NCI-H1417 (cell line): Measurements from ENCODE around the gene IL12RB1.
"Not testable (repeated sequence)": the region's sequence is repeated elsewhere in the genome, so short reads cannot be mapped to it uniquely, and the experiment has no call there.

Source experiments
- DNase-seq, 3 experiments: peaks; one replicate each; lab custom pipeline; 2025; lab: John Stamatoyannopoulos, UW

Gene IL12RB1

DNA sequence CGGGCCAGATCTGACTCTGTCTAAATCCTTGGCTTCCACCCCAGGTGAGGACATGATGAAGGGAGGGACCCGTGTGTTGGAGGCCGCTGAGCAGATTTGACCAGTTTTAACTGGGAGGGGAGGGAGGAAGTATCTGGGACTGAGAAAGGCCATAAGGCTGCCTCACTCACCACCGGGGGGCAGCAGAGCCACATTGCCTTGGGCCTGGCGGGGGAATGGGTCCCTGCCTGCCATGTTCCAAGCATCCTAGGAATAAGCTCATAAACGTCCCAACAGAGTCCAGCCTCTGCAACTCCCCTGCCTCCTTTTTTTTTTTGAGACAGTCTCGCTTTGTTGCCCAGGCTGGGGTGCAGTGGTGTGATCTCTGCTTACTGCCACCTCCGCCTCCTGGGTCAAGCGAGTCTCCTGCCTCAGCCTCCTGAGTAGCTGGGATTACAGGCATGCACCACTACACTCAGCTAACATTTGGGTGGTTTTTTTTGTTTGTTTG, 26.3 kb upstream of the IL12RB1 start:
- DNase-seq: peak; percentile 63 to 83 (median 64)

DNA sequence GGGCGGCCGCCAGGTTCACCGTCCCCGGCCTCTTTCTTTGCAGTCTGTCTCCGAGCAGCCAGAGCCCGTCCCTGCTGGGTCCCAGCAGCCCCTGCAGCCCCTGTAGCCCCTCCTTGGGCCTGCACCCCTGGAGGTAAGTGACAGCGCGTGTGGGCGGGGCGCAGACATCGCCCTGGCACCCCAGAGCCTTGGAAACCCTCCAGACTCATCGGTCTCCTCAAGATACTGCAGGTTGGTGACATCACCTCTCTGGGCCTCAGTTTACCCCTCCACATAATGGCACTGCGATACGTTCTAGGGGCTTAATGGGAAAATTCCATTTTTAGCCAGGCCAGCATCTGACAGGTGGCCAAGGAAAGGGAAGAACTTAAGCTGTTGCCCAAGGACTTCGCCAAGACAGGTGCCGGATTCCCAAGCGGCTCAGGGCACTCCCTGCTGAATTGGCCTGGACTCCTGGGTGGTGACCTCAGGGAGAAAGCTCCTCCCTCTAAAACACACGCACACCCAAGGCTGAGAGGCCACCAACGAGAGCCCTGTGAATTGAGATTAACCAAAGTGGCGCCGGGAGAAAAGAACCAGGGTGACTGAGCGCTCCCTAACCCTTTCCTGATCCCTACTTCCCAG, 24.0 kb upstream of the IL12RB1 start:
- no peak for DNase-seq

DNA sequence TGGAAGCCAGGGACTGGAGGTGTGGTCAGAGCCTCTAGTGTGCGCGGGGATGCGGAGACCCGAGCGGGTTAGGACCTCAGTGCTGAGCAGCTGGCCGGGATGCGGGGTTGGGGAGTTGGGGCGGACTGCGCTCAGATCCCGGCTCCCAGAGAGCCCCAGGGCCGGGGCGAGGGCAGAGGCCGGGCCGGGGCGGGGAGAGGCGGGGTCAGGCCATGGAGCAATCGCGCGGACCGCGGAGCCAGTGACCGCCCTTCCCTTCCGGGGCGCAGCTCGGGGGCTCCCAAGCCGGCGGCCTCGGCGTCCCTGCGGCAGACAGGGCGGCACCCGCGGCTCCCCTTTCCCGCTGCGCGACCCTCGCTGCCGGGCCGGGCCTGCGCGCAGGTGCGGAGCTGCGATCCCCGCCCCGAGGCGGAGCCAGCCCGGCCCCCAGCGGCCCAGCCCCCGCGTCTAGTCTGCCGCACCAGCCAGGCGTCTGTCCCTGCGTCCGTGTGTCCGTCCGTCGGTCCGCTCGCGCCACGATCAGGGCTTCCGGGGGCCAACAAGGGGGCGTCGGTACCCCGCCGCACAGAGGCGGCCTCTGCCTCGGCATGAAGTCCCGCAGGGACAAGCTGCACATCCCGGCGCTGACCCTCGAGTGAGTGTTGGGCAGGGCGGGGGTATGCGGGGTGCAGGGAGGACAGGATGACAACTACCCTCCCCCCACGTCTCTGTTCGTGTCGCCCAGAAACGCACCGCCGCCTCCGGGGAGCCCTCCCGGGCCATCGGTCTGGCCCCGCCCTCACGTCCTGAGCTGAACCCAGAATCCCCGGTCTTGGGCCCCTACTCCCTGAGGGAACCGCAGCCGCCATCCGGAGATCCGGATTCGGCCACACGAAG, 23.2 kb upstream of the IL12RB1 start:
- DNase-seq: peak in 2 of 3 experiments; percentile 44 to 48

- DNase-seq: no peak
Observed at GRCh38 chr19:18109341-18109732, 22.6 kb upstream of the IL12RB1 start.

DNA sequence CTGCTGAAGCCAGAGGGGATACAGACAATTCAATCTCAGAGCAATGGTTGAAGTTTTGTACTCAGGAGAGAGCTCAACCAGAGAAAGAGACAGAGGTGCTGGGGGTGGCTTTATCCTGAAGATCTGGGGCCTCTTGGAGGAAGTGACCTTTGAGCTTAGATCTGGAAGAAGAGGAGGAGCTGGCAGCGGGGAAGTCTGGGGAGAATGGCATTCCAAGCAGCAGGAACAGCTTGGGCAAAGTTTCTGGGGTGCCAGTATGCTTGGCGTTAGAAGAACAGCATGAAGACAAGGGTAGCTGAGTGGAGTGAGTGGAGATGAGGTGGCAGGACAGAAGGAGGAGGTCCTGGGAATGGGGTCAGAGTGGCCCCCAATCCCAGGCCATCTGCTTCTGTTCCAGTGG, 22.2 kb upstream of the IL12RB1 start:
- no peak for DNase-seq

GRCh38 chr19:18107235-18107634, 20.5 kb upstream of the IL12RB1 start:
- DNase-seq: no peak

DNA sequence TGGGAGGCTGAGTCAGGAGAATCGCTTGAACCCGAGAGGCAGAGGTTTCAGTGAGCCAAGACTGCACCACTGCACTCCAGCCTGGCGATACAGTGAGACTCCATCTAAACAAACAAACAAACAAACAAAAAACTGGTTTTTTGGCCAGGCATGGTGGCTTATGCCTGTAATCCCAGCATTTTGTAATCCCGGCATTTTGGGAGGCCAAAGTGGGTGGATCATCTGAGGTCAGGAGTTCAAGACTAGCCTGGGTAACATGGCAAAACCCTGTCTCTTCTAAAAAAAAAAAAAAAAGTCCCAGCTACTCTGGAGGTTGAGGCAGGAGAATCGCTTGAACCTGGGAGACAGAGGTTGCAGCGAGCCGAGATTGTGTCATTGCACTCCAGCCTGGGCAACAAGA, 18.5 kb upstream of the IL12RB1 start:
- DNase-seq: not testable (repeated sequence)

DNA sequence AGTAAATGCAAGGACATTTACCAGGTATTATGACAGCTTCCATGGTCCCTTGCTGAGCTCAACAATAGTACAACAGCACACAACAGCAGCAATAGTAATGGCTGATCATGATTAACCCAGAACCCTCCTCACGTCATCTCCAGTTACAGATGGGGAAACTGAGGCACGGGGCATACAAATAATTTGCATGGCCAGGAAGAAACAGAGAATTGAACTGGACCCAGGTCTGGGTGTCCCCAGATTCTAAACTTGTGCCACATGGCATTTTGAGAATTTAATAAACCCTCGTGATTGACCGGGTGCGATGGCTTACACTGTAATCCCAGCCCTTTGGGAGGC, 18.0 kb upstream of the IL12RB1 start:
- no peak for DNase-seq

DNA sequence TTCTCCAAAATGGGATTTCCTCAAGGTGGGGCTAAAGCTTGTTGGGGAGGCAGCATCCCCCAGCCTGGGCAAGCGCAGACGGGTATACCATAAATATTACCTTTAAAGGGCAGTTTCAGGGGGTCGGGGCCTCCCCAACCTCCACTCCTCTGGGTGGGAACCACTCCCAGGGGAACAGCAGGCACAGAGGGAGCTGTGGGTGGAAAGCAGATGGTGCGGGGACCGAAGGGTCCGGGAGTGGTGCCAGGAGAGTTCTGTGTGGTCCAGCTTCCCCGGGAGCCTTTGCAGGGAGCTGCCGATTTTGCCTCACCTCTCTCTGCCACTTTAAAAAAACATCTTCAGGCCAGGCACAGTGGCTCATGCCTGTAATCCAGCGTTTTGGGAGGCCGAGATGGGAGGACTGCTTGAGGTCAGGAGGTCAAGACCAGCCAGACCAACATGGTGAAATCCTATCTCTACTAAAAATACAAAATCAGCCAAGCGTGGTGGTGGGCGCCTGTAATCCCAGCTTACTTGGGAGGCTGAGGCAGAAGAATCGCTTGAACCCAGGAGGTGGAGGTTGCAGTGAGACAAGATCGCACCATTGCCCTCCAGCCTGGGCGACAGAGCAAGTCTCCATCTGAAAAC, 16.3 kb upstream of the IL12RB1 start:
- no peak for DNase-seq

- DNase-seq: no peak
Observed at GRCh38 chr19:18101268-18101667, 14.5 kb upstream of the IL12RB1 start.

- DNase-seq: no peak
Observed at GRCh38 chr19:18100710-18101109, 14.0 kb upstream of the IL12RB1 start.

- DNase-seq: no peak
Observed at GRCh38 chr19:18099623-18099995, 12.9 kb upstream of the IL12RB1 start.

- peak in 2 of 3 experiments; percentile 18 to 27 for DNase-seq
Observed at GRCh38 chr19:18098891-18099622, 12.3 kb upstream of the IL12RB1 start.

DNA sequence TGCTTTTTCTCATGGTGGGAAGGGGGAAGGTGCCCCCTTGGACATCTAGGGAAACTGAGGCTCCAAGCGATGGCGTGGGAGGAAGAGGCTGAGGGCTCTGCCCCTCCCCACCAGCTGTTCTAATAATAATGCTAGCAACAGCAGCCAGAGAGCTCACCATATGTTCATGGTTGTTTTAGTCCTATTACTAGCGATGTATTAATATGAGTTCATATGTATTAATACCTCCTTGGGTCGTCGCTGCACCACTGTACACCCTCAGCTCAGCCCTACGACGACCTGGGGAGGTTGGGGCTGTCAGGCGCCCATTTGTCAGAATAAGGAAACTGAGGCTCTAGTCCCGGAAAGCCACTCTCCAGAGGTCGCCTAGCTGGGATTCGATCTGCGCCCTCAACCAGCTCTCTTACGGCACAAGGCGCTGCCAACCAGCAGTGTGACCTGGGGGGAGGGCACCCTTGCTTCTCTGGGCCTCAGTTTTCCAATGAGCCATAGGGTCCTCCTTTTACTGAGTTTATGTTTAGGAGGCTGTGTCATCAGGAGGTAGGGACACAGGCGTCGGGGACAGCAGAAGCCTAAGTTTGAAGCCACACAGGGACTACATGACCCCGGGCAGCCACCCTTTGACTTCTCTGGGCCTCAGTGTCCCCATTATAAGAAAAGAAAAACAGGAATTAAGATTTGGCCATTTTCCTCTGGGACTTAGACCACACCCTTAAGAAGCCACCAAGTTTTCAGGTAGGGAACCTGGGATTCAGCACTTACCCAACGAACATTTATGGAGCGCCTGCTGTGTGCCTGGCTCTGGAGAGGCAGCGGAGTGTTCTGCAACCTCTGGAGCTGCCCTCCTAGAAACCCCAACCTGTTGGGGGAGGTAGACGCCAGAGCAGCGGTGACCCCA, 11.5 kb upstream of the IL12RB1 start:
- DNase-seq: no peak

DNA sequence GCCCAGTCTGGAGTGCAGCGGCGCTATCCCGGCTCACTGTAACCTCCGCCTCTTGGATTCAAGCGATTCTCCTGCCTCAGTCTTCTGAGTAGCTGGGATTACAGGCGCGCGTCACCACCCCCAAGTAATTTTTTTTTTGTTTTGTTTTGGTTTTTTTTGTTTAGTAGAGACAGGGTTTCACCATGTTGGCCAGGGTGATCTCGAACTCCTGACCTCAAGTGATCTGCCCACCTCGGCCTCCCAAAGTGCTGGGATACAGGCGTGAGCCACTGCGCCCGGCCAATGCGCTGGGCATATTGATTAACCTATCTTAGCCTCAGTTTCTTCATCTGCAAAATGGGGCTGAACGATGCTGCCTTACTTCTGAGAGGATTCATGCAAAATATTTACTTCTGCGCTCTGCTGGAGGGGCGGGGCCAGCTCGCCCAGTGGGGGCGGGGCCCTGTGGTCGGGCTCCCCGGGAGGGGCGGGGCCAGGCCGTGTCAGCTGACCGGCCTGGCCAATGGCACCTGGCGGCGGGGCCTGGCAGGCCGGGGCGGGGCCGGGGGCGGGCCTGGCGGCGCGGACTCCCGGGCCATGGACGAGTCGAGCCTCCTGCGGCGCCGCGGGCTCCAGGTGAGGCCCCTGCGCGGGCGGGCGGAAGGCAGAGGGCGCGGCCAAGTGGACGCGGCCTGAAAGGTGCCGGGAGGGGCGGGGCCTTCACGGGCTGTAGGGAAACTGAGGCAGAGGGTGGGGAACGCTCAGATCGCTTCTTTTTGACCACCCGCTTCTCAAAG, 10.7 kb upstream of the IL12RB1 start, which contains the start of gene MAST3:
Gene MAST3, plus strand, starts transcription at position 562 of the 776 bp plus-strand sequence. Its CDS starts 15 bp downstream, at position 577.
- peak; percentile 66 to 74 (median 71) for DNase-seq

DNA sequence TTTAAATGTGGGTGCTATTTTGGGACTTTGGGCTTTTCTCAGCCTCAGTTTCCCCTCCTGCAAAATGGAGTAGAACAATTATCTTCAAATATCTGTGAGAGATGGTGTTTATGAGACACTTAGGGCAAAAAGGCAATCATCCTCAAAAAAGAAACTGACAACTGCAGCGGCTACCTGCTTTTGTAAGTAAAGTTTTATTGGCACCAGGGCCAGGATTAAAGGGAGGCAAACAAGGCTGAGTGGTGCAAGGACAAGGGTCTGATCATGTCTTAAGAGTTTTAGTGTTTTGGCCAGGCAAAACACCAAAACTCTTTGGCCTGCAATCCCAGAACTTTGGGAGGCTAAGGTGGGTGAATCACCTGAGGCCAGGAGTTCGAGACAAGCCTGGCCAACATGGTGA, 9.5 kb upstream of the IL12RB1 start:
- DNase-seq: no peak

GRCh38 chr19:18093439-18094161, 6.9 kb upstream of the IL12RB1 start:
- peak in 1 of 3 experiments; percentile 13 for DNase-seq

DNA sequence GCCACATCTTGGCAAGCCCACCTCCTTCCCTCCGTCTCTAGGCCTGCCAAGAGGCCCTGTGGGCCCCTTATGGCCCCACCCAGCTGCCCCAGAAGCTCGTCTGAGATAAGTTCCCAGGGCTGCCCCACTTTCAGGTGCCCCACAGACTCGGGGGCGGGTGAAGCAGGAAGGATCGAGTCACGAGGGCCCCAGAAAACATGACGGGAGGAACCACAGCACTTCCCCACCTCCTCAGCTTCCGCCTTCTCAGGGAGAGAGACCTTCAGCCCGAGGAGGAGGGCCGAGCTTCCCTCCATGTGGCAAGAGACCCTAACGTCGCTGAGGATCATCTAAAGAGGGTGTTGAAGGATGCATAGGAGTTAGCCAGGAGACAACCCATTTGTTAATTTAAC, 4.5 kb upstream of the IL12RB1 start:
- no peak for DNase-seq

- DNase-seq: no peak
Observed at GRCh38 chr19:18090545-18091216, 3.9 kb upstream of the IL12RB1 start.
